H9 (cell line): ENCODE data around the gene CCM2. TPM values are rescaled to one million over a fixed set of nuclear protein-coding genes. Genes with fewer than 3 reads are reported as not detected.

Experiments
- DNase-seq: peaks from one replicate; pipeline ENCODE4 v3.0.0-alpha.2; 2017
- H2AFZ ChIP-seq: one replicate; pipeline ENCODE4 v1.6.1; 2013; ENCODE audit warnings: mild to moderate bottlenecking, low read length, control low read depth, moderate library complexity
- H2AK5ac ChIP-seq: 2 replicates; pipeline ENCODE4 v1.6.1; 2013; ENCODE audit warnings: low read length, control low read depth, mixed read lengths; ENCODE audit not compliant: insufficient read length
- H2BK120ac ChIP-seq: one replicate; pipeline ENCODE4 v1.6.1; 2013; ENCODE audit warnings: low read depth, mild to moderate bottlenecking, low read length, control low read depth, inconsistent platforms; ENCODE audit not compliant: poor library complexity, severe bottlenecking
- H2BK12ac ChIP-seq: 2 replicates; pipeline ENCODE4 v1.6.1; 2013; ENCODE audit warnings: low read length, control low read depth, mixed read lengths, low read depth; ENCODE audit not compliant: insufficient read length
- H2BK15ac ChIP-seq: 2 replicates; pipeline ENCODE4 v1.6.1; 2013; ENCODE audit warnings: low read depth, low read length, control low read depth
- H2BK20ac ChIP-seq: one replicate; pipeline ENCODE4 v1.6.1; 2013; ENCODE audit warnings: low read depth, mild to moderate bottlenecking, low read length, control low read depth, inconsistent platforms; ENCODE audit not compliant: poor library complexity, severe bottlenecking
- H2BK5ac ChIP-seq: 2 replicates; pipeline ENCODE4 v1.6.1; 2013; ENCODE audit warnings: low read length, control low read depth, mixed read lengths; ENCODE audit not compliant: insufficient read length
- H3K14ac ChIP-seq: 2 replicates; pipeline ENCODE4 v1.6.1; 2013; ENCODE audit warnings: low read length, control low read depth; ENCODE audit not compliant: insufficient read depth
- H3K18ac ChIP-seq: 2 replicates; pipeline ENCODE4 v1.6.1; 2013; ENCODE audit warnings: low read depth, mild to moderate bottlenecking, mixed read lengths, low read length, control low read depth; ENCODE audit not compliant: insufficient read length
- H3K23ac ChIP-seq: 2 replicates; pipeline ENCODE4 v1.6.1; 2013; ENCODE audit warnings: low read length, control low read depth, mixed read lengths, low read depth; ENCODE audit not compliant: insufficient read length
- H3K23me2 ChIP-seq: 2 replicates; pipeline ENCODE4 v1.6.1; 2013; ENCODE audit warnings: low read depth, mild to moderate bottlenecking, mixed read lengths, low read length, control low read depth; ENCODE audit not compliant: insufficient read length, poor library complexity, severe bottlenecking
- H3K27ac ChIP-seq: 2 replicates; pipeline ENCODE4 v1.5.1; 2013; ENCODE audit warnings: low read length, control low read depth, mixed read lengths, low read depth; ENCODE audit not compliant: insufficient read length
- H3K27me3 ChIP-seq: 2 replicates; pipeline ENCODE4 v1.6.1; 2013; ENCODE audit warnings: low read length, control low read depth, inconsistent platforms; ENCODE audit not compliant: insufficient read depth
- H3K4ac ChIP-seq: 2 replicates; pipeline ENCODE4 v1.6.1; 2013; ENCODE audit warnings: low read depth, mild to moderate bottlenecking, control low read depth, inconsistent platforms, low read length, moderate library complexity
- H3K4me1 ChIP-seq: 2 replicates; pipeline ENCODE4 v1.6.1; 2013; ENCODE audit warnings: low read length, control low read depth, inconsistent platforms; ENCODE audit not compliant: insufficient read depth
- H3K4me2 ChIP-seq: 2 replicates; pipeline ENCODE4 v1.6.1; 2013; ENCODE audit warnings: low read length, control low read depth, mixed read lengths; ENCODE audit not compliant: insufficient read length, insufficient read depth
- H3K56ac ChIP-seq: 2 replicates; pipeline ENCODE4 v1.6.1; 2013; ENCODE audit warnings: low read depth, mild to moderate bottlenecking, mixed read lengths, low read length, control low read depth; ENCODE audit not compliant: insufficient read length
- H3K79me1 ChIP-seq: 2 replicates; pipeline ENCODE4 v1.6.1; 2013; ENCODE audit warnings: low read depth, mild to moderate bottlenecking, moderate library complexity, low read length, control low read depth, inconsistent platforms; ENCODE audit not compliant: insufficient read depth, poor library complexity, severe bottlenecking
- H3K79me2 ChIP-seq: 2 replicates; pipeline ENCODE4 v1.6.1; 2013; ENCODE audit warnings: low read length, control low read depth, inconsistent platforms; ENCODE audit not compliant: insufficient read depth
- H3K9ac ChIP-seq: 2 replicates; pipeline ENCODE4 v1.6.1; 2013; ENCODE audit warnings: low read length, control low read depth, mixed read lengths; ENCODE audit not compliant: insufficient read length; ENCODE audit errors: extremely low read depth
- H3K9me3 ChIP-seq: one replicate; pipeline ENCODE4 v1.6.1; 2013; ENCODE audit warnings: low read depth, low read length, inconsistent platforms; ENCODE audit not compliant: control insufficient read depth
- H3T11ph ChIP-seq: one replicate; pipeline ENCODE4 v1.6.1; 2013; ENCODE audit warnings: mild to moderate bottlenecking, low read length, control low read depth, inconsistent platforms
- H4K20me1 ChIP-seq: one replicate; pipeline ENCODE4 v1.6.1; 2013; ENCODE audit not compliant: control insufficient read depth, insufficient read length, insufficient read depth
- H4K5ac ChIP-seq: 2 replicates; pipeline ENCODE4 v1.6.1; 2013; ENCODE audit warnings: low read depth, mild to moderate bottlenecking, mixed read lengths, low read length, control low read depth; ENCODE audit not compliant: insufficient read length
- H4K8ac ChIP-seq: replicated peaks from 2 replicates; pipeline ENCODE4 v1.6.1; 2013; ENCODE audit warnings: low read length, control low read depth, mixed read lengths, low read depth; ENCODE audit not compliant: insufficient read length
- H4K91ac ChIP-seq: 2 replicates; pipeline ENCODE4 v1.6.1; 2013; ENCODE audit warnings: low read depth, mild to moderate bottlenecking, moderate library complexity, mixed read lengths, low read length, control low read depth; ENCODE audit not compliant: insufficient read length
- H3K27ac Mint-ChIP-seq, 3 experiments: 2 replicates in 2 of 3; 3 replicates in 1 of 3; pipeline ENCODE4 v1.8.0; 2020 to 2021; ENCODE audit warnings: mixed read lengths in 3 of 3, mild to moderate bottlenecking in 1 of 3, moderate library complexity in 1 of 3
- H3K27me3 Mint-ChIP-seq: 2 replicates; pipeline ENCODE4 v1.8.0; 2021; ENCODE audit warnings: low read depth, mild to moderate bottlenecking, moderate library complexity, mixed read lengths
- H3K36me3 Mint-ChIP-seq, 3 experiments: 2 replicates in 2 of 3; 3 replicates in 1 of 3; pipeline ENCODE4 v1.8.0; 2020 to 2021; ENCODE audit warnings: low read depth in 3 of 3, mixed read lengths in 3 of 3; ENCODE audit not compliant: insufficient read depth in 1 of 3
- H3K4me1 Mint-ChIP-seq, 2 experiments: 2 replicates each; pipeline ENCODE4 v1.8.0; 2020; ENCODE audit warnings: mixed read lengths in 2 of 2
- H3K4me3 Mint-ChIP-seq, 2 experiments: 2 replicates in 1 of 2; 3 replicates in 1 of 2; pipeline ENCODE4 v1.8.0; 2020 to 2021; ENCODE audit warnings: mild to moderate bottlenecking in 2 of 2, mixed read lengths in 2 of 2, moderate library complexity in 1 of 2
- H3K9me3 Mint-ChIP-seq, 2 experiments: 2 replicates in 1 of 2; 3 replicates in 1 of 2; pipeline ENCODE4 v1.8.0; 2020; ENCODE audit warnings: mild to moderate bottlenecking in 2 of 2, mixed read lengths in 2 of 2, moderate library complexity in 1 of 2
- WGBS: extraction: QIAGEN DNeasy Blood & Tissue Kit; methylation state at CpG from one replicate; pipeline ENCODE4 v1.1.7; 2013; ENCODE audit warnings: missing lambda C conversion rate, low lambda C conversion rate, mixed read lengths; ENCODE audit not compliant: insufficient read length; ENCODE audit errors: extremely low coverage; 5-methylcytosine and 5-hydroxymethylcytosine counted together
- total RNA-seq: library from RNA; stranded (reverse); gene quantifications from 2 replicates; pipeline ENCODE4 v1.2.1, GENCODE V29; 2021
- TF ChIP-seq, protein P1 (sequence below): fragments of 200-600 bp; sonication (generic); conservative IDR thresholded peaks from 3 replicates; pipeline ENCODE4 v1.8.0; 2021; ENCODE audit warnings: antibody characterized with exemption, mild to moderate bottlenecking

Gene CCM2
- total RNA-seq, 1 experiment from 2014 or later = 30.4 TPM

DNA sequence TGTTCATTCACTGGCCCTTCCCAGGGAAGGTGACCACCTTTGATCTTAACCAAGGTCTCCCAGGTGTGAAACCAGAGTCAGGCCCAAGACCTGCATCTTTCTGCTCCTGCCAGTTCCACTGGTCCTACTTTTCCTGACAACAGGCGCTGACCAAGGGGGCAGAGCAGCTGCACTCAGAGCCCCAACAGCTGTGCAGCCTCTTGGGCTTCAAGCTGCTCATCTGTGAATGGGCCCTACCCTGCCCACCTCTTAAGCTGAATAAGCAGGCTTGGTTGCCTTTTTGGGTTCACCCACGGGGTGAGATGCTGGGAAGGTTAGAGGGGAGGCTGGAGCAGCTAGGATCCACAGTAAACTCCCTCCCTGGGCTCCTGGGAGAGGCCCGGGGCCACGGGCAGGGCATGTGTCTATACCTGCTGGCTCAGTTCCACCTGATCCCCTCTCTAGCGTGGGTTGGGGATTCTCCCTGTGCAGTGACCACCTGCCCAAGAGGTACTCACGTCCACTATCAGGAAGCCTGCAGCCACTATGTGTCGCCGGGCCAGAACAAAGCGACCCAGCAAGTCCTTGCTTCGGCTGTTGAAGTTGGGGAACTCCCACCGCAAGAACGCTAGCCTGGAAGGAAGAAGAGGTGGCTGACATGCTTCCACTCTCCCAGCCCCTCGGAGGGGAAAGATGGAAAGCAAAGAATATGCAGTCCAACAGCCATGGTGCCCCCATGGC, 100.9 kb downstream of the CCM2 start:
- no peak overlapping the region for H2AK5ac ChIP-seq
- no peaks in the 10 kb centered on the region for H3K23me2 ChIP-seq
- no peaks in the 10 kb centered on the region for H3K4me1 Mint-ChIP-seq
- H2AFZ ChIP-seq = no peak overlapping the region
- H3K56ac ChIP-seq = no peak overlapping the region
- no peak for DNase-seq
- no peak overlapping the region for H3K18ac ChIP-seq
- no peaks in the 10 kb centered on the region for H4K20me1 ChIP-seq
- H3K9me3 ChIP-seq = no peaks in the 10 kb centered on the region
- H3T11ph ChIP-seq = no peak overlapping the region
- H3K4ac ChIP-seq = no peak overlapping the region
- TF ChIP-seq, protein P1, sequence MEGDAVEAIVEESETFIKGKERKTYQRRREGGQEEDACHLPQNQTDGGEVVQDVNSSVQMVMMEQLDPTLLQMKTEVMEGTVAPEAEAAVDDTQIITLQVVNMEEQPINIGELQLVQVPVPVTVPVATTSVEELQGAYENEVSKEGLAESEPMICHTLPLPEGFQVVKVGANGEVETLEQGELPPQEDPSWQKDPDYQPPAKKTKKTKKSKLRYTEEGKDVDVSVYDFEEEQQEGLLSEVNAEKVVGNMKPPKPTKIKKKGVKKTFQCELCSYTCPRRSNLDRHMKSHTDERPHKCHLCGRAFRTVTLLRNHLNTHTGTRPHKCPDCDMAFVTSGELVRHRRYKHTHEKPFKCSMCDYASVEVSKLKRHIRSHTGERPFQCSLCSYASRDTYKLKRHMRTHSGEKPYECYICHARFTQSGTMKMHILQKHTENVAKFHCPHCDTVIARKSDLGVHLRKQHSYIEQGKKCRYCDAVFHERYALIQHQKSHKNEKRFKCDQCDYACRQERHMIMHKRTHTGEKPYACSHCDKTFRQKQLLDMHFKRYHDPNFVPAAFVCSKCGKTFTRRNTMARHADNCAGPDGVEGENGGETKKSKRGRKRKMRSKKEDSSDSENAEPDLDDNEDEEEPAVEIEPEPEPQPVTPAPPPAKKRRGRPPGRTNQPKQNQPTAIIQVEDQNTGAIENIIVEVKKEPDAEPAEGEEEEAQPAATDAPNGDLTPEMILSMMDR = no peak
- no peaks in the 10 kb centered on the region for H3K27me3 ChIP-seq
- no peaks in the 10 kb centered on the region for H3K79me1 ChIP-seq
- no peak overlapping the region for H3K14ac ChIP-seq
- H3K27ac ChIP-seq = no peak overlapping the region
- no peak overlapping the region for H3K27ac Mint-ChIP-seq
- no peak overlapping the region for H2BK15ac ChIP-seq
- H2BK120ac ChIP-seq = no peak overlapping the region
- no peak overlapping the region for H3K23ac ChIP-seq
- H2BK12ac ChIP-seq = no peak overlapping the region
- WGBS = no CpG with 5 or more reads among the region's 13 CpGs
- H4K5ac ChIP-seq = no peak overlapping the region
- H3K4me3 Mint-ChIP-seq = no peak overlapping the region
- H4K91ac ChIP-seq = no peak overlapping the region
- H3K36me3 Mint-ChIP-seq = peaks cover 23 to 71% (median 62%) of the 10 kb centered on the region in 3 experiments
- H3K9me3 Mint-ChIP-seq = no peaks in the 10 kb centered on the region
- no peaks in the 10 kb centered on the region for H3K27me3 Mint-ChIP-seq
- H2BK20ac ChIP-seq = no peak overlapping the region
- no peaks in the 10 kb centered on the region for H3K4me1 ChIP-seq
- H4K8ac ChIP-seq = no peak overlapping the region
- H3K4me2 ChIP-seq = no peak overlapping the region
- H2BK5ac ChIP-seq = no peak overlapping the region
- H3K79me2 ChIP-seq = no peaks in the 10 kb centered on the region
- no peak overlapping the region for H3K9ac ChIP-seq
